Psoas muscle (tissue), 8 donors: ENCODE measurements around the gene SLC25A14. TPM values are rescaled to one million over a fixed set of nuclear protein-coding genes. Genes with fewer than 3 reads are reported as not detected.
"Not testable (repeated sequence)": the region's sequence is repeated elsewhere in the genome, so short reads cannot be mapped to it uniquely, and the experiment has no call there.

Experiments used
- ATAC-seq, 4 donors: fragments of 200-7000 bp; cut with Tn5 transposase; one replicate each; pipeline ENCODE4 v1.9.1; 2020; ENCODE audit warnings: moderate library complexity in 3 of 4, mild to moderate bottlenecking in 2 of 4
- DNase-seq, 2 donors: peaks; one replicate each; pipeline ENCODE4 v3.0.0-alpha.2; 2020
- H3K27ac ChIP-seq: fragments of 200-600 bp; one replicate; pipeline ENCODE4 v1.8.0; 2022
- H3K27me3 ChIP-seq, 3 donors: fragments of 200-600 bp in 1 of 3; one replicate each; pipeline versions ENCODE4 v1.6.1 to v1.8.0; 2013 to 2022; ENCODE audit warnings: low read length in 2 of 3, mild to moderate bottlenecking in 2 of 3, moderate library complexity in 1 of 3; ENCODE audit not compliant: insufficient read depth in 3 of 3
- H3K36me3 ChIP-seq, 2 donors: fragments of 200-600 bp in 1 of 2; one replicate each; pipeline versions ENCODE4 v1.6.1 to v1.8.0; 2013 to 2022; ENCODE audit warnings: low read depth in 1 of 2, mild to moderate bottlenecking in 1 of 2, moderate library complexity in 1 of 2; ENCODE audit not compliant: insufficient read depth in 1 of 2
- H3K4me1 ChIP-seq: fragments of 200-600 bp; one replicate; pipeline ENCODE4 v1.8.0; 2022
- H3K4me3 ChIP-seq: fragments of 200-600 bp; one replicate; pipeline ENCODE4 v1.8.0; 2022; ENCODE audit warnings: mild to moderate bottlenecking
- H3K9me3 ChIP-seq: fragments of 200-600 bp; one replicate; pipeline ENCODE4 v1.8.0; 2022
- CTCF ChIP-seq: fragments of 200-600 bp; IDR thresholded peaks from one replicate; pipeline ENCODE4 v1.8.0; 2022; ENCODE audit warnings: antibody characterized with exemption
- WGBS, 3 donors: extraction: QIAGEN DNeasy Blood & Tissue Kit; methylation state at CpG; one replicate each; pipeline versions ENCODE4 v1.1.6 to v1.1.7; 2013; 5-methylcytosine and 5-hydroxymethylcytosine counted together
- intact Hi-C, 2 donors: fragments of 100-400 bp; cut with DNase I; formaldehyde crosslinking; loops; one replicate each; pipeline versions ENCODE4 v1.11.0 to v1.14.2; 2022
- polyA plus RNA-seq, 3 donors: library from polyadenylated mRNA; stranded (reverse); fragments of 200-250 nt; gene quantifications; one replicate each; pipeline ENCODE4 v1.2.3, GENCODE V29; 2013
- total RNA-seq, 4 donors: library from RNA; stranded (reverse); fragmentation: NEBNext Ultra II Directional in 2 of 4; extraction: Animal tissue kit (Norgen Biotek cat#: 25700) in 2 of 4; gene quantifications; one replicate each; pipeline versions ENCODE4 v1.2.1 to v1.2.4, GENCODE V29; 2021 to 2023
- donor health status: healthy with polysubstance abuse.
- donor health status: DM: no; HTN: no; CAD: no; lungs with moderate emphysema.
- donor health status: Bipolar disorder and iron deficiency.
- donor health status: healthy.
- donor health status: DM: yes; HTN: yes; CAD: no.
- donor health status: DM: no; HTN: no; CAD: no.
- donor health status: DM: no; HTN: no; CAD: no.
- donor health status: DM: yes; HTN: yes; CAD: no.

Gene SLC25A14
- total and polyA plus RNA-seq, 7 donors, result 3.5 to 19.2 (median 7.1) TPM

DNA sequence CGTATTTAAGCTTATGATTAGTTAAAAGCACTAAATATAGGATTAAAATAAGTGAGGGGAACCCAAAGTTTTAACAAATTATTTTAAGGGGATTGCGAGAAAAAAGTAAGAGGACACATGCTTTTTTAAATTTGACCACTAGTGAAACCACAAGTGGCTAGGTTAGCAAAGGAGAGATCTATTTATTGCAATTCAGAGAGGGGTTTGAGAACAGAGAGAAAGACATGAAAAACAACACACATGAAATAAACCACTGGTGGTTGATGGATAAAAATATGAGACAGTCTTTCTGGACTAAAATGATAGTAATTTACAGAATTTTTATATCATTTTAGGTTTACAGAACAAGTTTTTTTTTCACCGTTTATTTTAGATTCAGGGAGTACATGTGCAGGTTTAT is 11.8 kb downstream of the SLC25A14 start:
- Histone ChIP-seq H3K4me3 (no peak overlapping the region), H3K9me3 (no peaks in the 10 kb centered on the region), H3K27ac (no peak overlapping the region), H3K27me3 (no peaks in the 10 kb centered on the region), H3K4me1 (no peaks in the 10 kb centered on the region), H3K36me3 (peaks cover 0 to 15% of the 10 kb centered on the region in 2 donors)
- no peak for DNase-seq
- intact Hi-C loops, result no loop called here
- TF ChIP-seq CTCF, result no peak
- no peak for ATAC-seq
- 70 to 99% (median 96%) methylated on average over 3 of the region's 3 CpGs for WGBS, 3 donors

GRCh38 chrX:130352050-130352449 is 12.3 kb downstream of the SLC25A14 start:
- intact Hi-C loops, DNase-seq, H3K27ac ChIP-seq: not testable (repeated sequence)

DNA sequence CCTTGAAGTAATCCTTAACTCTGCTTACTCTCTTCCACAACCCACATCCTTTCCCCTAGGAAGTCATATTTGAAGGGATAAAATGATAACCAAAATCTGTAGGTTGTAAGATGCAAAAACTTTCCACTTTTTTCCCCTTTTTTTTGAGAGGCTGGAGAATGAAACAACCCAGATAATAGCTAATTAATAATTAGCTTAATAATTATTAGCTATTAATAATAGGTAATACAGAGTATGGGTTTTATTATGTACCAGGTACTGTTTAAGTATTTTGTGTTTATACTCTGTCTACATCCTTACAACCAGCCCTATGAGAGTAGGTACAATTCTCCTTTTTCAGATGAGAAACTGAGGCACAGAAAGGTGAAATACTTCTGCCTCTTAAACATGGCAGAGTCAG is 36.4 kb downstream of the SLC25A14 start:
- no peak overlapping the region for H3K27ac ChIP-seq
- intact Hi-C loops, result no loop called here

More at GRCh38 chrX:130352050-130352449, 12.3 kb downstream of the SLC25A14 start:
- 76 to 95% (median 88%) methylated on average over 1 of the region's 1 CpG for WGBS, 3 donors
- not testable (repeated sequence) for H3K4me1 ChIP-seq, H3K9me3 ChIP-seq, ATAC-seq, H3K27me3 ChIP-seq, H3K4me3 ChIP-seq
- peaks cover 0 to 15% of the 10 kb centered on the region in 2 donors for H3K36me3 ChIP-seq

GRCh38 chrX:130378024-130378669 is 38.4 kb downstream of the SLC25A14 start:
- WGBS, 3 donors, result 32 to 45% (median 44%) methylated on average over 5 of the region's 5 CpGs
- intact Hi-C loops, result no loop called here
- no peaks in the 10 kb centered on the region for H3K4me1 ChIP-seq
- ATAC-seq (no peak), DNase-seq (no peak)
- H3K27ac ChIP-seq, result no peak overlapping the region
- no peak for TF ChIP-seq CTCF
- H3K9me3 ChIP-seq, result no peaks in the 10 kb centered on the region
- H3K4me3 ChIP-seq, result no peak overlapping the region
- H3K36me3 ChIP-seq, result no peaks in the 10 kb centered on the region
- H3K27me3 ChIP-seq, result no peaks in the 10 kb centered on the region

More for the DNA sequence above, 36.4 kb downstream of the SLC25A14 start:
- ATAC-seq (no peak), DNase-seq (no peak)
- H3K4me3 ChIP-seq, result no peak overlapping the region
- H3K9me3 ChIP-seq, result no peaks in the 10 kb centered on the region
- no peak for TF ChIP-seq CTCF
- no peaks in the 10 kb centered on the region for H3K27me3 ChIP-seq
- H3K36me3 ChIP-seq, result no peaks in the 10 kb centered on the region
- no peaks in the 10 kb centered on the region for H3K4me1 ChIP-seq

DNA sequence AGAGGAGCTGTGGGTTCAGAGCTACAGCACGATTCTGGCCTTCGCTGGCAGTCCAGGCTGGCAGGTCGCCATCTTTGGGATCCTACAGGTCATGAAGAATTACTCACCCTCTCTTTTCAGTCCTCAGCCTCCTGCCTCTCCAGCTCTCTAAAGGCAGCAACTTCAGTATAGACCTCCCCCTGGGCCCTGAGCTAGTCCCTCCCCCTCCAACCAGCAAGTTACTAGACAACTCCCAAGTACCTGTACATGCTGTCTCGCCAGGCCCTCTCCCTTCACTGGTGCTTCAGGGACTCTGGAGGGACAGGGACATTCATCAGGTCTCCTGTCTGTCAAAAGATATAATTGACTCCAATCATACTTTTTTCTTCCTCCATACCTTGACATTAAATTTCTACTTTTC is 45.8 kb downstream of the SLC25A14 start, which contains the start of gene GPR119:
GPR119 (minus strand) TSS at position 155 of the 400 bp plus-strand sequence. CDS start 227 bp downstream, outside the sequence.
- Histone ChIP-seq H3K4me1 (no peaks in the 10 kb centered on the region), H3K4me3 (no peak within 1 kb of the TSS), H3K27ac (no peak within 1 kb of the TSS), H3K27me3 (no peaks in the 10 kb centered on the region), H3K9me3 (no peaks in the 10 kb centered on the region), H3K36me3 (no peaks in the 10 kb centered on the region)
- intact Hi-C loops, result no loop called here
- no peak for TF ChIP-seq CTCF
- DNase-seq, result peak in 1 of 2 donors; percentile 39
- 54 to 77% (median 71%) methylated on average over 4 of the region's 4 CpGs for WGBS, 3 donors
- no peak for ATAC-seq
